Type B pancreatic cell (in vitro differentiated cells): ENCODE data around the gene PMEPA1. TPM values are rescaled to one million over a fixed set of nuclear protein-coding genes. Genes with fewer than 3 reads are reported as not detected.

Source experiments
- DNase-seq: peaks from one replicate; pipeline ENCODE4 v3.0.0; 2021; ENCODE audit warnings: mixed read lengths; ENCODE audit not compliant: unreplicated experiment; ENCODE audit errors: extremely low spot score
- H3K27ac Mint-ChIP-seq: 2 replicates; pipeline ENCODE4 v1.8.0; 2021; ENCODE audit warnings: mild to moderate bottlenecking, mixed read lengths
- H3K27me3 Mint-ChIP-seq: 2 replicates; pipeline ENCODE4 v1.8.0; 2021; ENCODE audit warnings: mixed read lengths
- H3K36me3 Mint-ChIP-seq: 2 replicates; pipeline ENCODE4 v1.8.0; 2021; ENCODE audit warnings: mixed read lengths
- H3K4me1 Mint-ChIP-seq: one replicate; pipeline ENCODE4 v1.8.0; 2021; ENCODE audit warnings: mixed read lengths; ENCODE audit not compliant: unreplicated experiment
- H3K4me3 Mint-ChIP-seq: 2 replicates; pipeline ENCODE4 v1.8.0; 2021; ENCODE audit warnings: mild to moderate bottlenecking, mixed read lengths
- H3K9me3 Mint-ChIP-seq: 2 replicates; pipeline ENCODE4 v1.8.0; 2021; ENCODE audit warnings: mixed read lengths
- total RNA-seq: library from RNA; stranded (reverse); gene quantifications from 2 replicates; pipeline ENCODE4 v1.2.1, GENCODE V29; 2021; ENCODE audit warnings: low replicate concordance
- TF ChIP-seq, protein P1 (sequence below): fragments of 200-600 bp; sonication (generic); conservative IDR thresholded peaks from 2 replicates; pipeline ENCODE4 v1.5.0; 2021; ENCODE audit warnings: antibody characterized with exemption, mild to moderate bottlenecking

PMEPA1 gene
- total RNA-seq, 1 donor from 2014 or later, result 8.8 TPM

DNA sequence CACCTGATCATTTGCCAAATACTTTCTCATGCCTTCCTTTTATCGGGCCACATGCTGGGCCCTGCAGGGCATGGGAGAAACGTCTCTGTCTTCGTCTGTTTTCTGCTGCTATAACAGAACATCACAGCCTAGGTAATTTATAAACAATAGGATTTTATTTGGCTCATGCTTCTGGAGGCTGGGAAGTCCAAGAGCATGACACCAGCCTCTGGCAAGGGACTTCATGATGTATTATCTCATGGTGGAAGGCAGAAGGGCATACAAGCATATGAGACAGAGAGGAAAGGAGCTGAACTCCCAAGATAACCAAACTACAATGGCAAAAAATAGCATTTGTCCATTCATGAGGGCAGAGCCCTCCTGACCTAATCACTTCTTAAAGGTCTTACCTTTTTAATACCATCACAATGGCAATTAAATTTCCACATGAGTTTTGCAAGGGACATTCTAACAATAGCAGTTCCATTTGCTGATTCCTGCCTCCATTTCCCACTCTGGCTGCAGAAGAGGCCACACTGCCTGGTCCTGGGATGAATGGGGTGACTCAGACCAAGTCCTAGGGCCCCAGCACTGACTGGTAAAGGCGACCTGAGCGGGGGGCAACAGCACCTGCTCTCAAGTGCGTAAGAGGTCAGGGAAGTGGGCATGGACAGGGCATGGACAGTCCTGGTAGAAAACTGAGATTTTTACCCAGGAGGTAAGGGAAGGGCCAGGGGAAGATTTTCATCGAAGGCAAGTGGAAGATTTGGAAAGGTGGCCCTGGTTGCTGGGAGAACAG lies 84.4 kb downstream of the PMEPA1 start:
- no peak overlapping the region for H3K27ac Mint-ChIP-seq
- TF ChIP-seq, protein P1, sequence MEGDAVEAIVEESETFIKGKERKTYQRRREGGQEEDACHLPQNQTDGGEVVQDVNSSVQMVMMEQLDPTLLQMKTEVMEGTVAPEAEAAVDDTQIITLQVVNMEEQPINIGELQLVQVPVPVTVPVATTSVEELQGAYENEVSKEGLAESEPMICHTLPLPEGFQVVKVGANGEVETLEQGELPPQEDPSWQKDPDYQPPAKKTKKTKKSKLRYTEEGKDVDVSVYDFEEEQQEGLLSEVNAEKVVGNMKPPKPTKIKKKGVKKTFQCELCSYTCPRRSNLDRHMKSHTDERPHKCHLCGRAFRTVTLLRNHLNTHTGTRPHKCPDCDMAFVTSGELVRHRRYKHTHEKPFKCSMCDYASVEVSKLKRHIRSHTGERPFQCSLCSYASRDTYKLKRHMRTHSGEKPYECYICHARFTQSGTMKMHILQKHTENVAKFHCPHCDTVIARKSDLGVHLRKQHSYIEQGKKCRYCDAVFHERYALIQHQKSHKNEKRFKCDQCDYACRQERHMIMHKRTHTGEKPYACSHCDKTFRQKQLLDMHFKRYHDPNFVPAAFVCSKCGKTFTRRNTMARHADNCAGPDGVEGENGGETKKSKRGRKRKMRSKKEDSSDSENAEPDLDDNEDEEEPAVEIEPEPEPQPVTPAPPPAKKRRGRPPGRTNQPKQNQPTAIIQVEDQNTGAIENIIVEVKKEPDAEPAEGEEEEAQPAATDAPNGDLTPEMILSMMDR, result no peak
- H3K9me3 Mint-ChIP-seq, result peaks cover 6% of the 10 kb centered on the region

DNA sequence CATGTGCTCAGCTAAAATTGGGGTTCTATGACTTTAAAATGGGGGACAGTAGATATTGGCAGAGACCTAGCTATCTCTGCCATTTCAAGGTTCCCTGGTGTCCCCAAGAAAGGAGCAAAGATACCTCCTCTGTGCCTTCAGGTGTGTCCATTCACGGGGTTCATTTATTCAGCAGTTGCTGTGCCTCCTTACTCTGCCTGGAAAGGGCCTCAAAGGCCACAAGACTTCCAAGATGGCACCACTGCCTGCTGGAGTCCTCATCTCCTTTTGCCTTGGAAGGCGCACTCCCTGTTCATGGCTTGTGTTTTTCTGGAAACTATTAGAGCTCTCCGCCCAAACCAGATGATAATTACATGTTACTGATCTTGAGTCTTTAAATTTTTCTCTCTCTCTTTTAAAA lies 85.7 kb downstream of the PMEPA1 start:
- H3K27ac Mint-ChIP-seq, result no peak overlapping the region
- TF ChIP-seq, protein P1, result no peak
- peaks cover 5% of the 10 kb centered on the region for H3K27me3 Mint-ChIP-seq
- peaks cover 17% of the 10 kb centered on the region for H3K4me1 Mint-ChIP-seq
- H3K36me3 Mint-ChIP-seq, result no peaks in the 10 kb centered on the region
- no peak overlapping the region for H3K4me3 Mint-ChIP-seq
- DNase-seq, result no peak
- peaks cover 6% of the 10 kb centered on the region for H3K9me3 Mint-ChIP-seq

More for the DNA sequence above, 84.4 kb downstream of the PMEPA1 start:
- DNase-seq, result no peak
- peaks cover 5% of the 10 kb centered on the region for H3K27me3 Mint-ChIP-seq
- no peaks in the 10 kb centered on the region for H3K36me3 Mint-ChIP-seq
- H3K4me1 Mint-ChIP-seq, result peaks cover 17% of the 10 kb centered on the region
- H3K4me3 Mint-ChIP-seq, result no peak overlapping the region

DNA sequence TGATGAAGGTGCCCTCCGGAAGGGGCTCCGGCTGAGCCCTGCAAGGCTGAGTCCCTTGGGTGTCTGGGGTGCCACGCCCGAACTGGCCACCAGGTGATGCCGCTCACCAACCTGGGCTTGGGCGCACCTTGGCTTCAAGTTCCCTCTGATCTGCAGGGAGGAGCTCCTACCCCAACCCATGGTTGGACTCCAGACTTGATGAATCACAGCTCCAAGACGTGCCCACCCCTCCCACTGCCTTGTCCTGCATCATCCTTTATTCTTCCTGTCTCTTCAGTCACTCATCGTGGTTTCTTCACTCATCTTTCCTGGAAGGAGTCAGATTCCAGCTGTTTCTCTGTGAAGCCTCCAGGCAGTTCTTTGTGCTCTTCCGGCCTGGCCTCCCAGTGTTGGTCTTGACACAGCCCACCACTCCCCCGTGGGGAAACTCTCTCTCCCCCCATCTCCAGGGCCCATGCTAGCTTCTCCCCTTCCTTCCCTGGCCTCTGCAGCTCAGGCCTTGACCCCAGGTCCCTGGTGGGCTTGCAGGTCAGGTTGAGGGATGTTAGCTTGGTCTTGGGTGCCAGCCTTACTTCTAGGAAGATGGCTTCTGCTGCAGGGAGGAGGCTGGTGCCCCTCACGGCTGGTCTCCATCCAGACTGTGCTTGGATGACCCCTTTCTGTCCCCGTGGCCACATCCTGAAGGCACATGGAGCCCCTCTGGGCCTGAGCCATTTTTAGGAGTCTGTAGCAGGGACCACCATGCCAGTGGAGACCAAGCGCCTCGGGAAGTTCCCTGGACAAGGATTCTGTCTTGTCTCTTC lies 87.0 kb downstream of the PMEPA1 start:
- Mint-ChIP-seq H3K9me3 (peaks cover 6% of the 10 kb centered on the region), H3K27ac (no peak overlapping the region), H3K4me3 (no peak overlapping the region), H3K27me3 (peaks cover 10% of the 10 kb centered on the region), H3K36me3 (no peaks in the 10 kb centered on the region), H3K4me1 (peaks cover 13% of the 10 kb centered on the region)
- TF ChIP-seq, protein P1, result peak; percentile 74
- DNase-seq, result peak; percentile 72

DNA sequence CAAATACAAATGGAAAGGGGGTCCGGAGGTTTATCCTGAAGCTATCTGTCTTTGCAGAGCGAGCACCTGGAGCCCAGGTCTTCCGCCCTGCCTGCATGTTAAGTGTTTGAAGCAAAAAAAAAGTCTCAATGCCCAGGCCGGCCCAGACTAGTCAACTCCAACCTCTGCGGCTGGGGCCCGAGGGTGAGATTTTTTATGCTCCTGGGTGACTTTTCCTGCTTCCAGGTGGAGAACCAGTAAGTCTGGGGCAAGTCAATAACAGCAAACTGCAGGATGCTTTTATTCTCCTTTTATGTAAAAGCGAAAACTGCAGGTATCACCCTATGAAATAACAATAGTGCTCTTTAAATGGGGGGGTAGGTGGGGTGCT lies 87.6 kb downstream of the PMEPA1 start:
- H3K27me3 Mint-ChIP-seq, result peaks cover 12% of the 10 kb centered on the region
- H3K4me3 Mint-ChIP-seq, result no peak overlapping the region
- DNase-seq, result no peak
- H3K27ac Mint-ChIP-seq, result no peak overlapping the region
- H3K4me1 Mint-ChIP-seq, result peaks cover 13% of the 10 kb centered on the region
- H3K36me3 Mint-ChIP-seq, result no peaks in the 10 kb centered on the region
- TF ChIP-seq, protein P1, result no peak
- H3K9me3 Mint-ChIP-seq, result peaks cover 6% of the 10 kb centered on the region

DNA sequence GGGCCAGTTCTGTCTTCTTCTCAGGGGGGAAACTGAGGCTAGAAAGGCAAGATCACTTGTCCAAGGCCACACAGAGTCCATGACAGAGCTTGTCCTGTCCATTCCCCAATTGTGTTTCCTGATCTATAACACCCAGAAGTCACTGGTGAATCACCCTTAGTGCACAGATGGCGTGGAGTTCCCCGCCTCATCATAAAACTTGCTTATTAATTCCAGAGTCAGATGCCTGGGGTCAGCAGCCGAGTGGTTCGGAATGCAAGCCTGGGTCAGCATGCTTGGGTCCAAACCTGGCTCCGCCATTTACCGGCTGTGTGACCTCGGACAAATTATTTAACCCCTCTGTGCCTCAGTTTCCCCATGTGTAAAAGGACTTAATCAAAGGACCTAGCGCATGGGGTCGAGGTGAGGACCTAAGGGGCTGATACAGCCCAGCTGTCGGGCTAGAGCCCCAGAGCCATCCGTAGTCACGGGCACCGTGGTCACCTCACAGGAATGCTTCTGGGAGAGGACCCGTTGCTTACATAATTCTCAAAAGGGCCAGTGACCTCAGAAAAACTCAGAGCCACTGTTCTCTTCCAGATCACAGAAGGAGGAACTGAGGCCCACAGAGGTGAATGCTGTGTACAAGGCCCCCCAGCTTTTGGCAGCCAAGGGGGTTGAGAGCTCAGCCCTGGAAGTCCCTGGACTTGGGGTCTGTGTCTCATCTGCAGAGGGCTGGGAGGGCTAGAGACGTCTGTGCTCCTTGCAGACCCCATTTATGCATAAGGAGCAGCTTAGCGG lies 88.2 kb downstream of the PMEPA1 start:
- Mint-ChIP-seq H3K27me3 (peaks cover 14% of the 10 kb centered on the region), H3K9me3 (peaks cover 6% of the 10 kb centered on the region), H3K27ac (no peak overlapping the region), H3K4me1 (peaks cover 13% of the 10 kb centered on the region), H3K36me3 (no peaks in the 10 kb centered on the region), H3K4me3 (no peak overlapping the region)
- peak; percentile 61 for DNase-seq
- TF ChIP-seq, protein P1, result no peak
